GM12878 (cell line): ENCODE measurements around the gene NELL1. TPM values are rescaled to one million over a fixed set of nuclear protein-coding genes. Genes with fewer than 3 reads are reported as not detected.

Experiments
- BMI1 ChIP-seq: fragments of 450-650 bp; IDR thresholded peaks from 2 replicates; pipeline ENCODE4 v1.6.1; 2016; ENCODE audit warnings: mild to moderate bottlenecking, moderate library complexity, borderline replicate concordance
- CREM ChIP-seq: IDR thresholded peaks from 2 replicates; pipeline ENCODE4 v1.6.1; 2014; ENCODE audit warnings: antibody characterized with exemption, low read depth
- NKRF ChIP-seq: fragments of 450-650 bp; conservative IDR thresholded peaks from 2 replicates; pipeline ENCODE4 v1.6.1; 2017; ENCODE audit warnings: mild to moderate bottlenecking, moderate library complexity
- ZNF274 ChIP-seq: IDR thresholded peaks from one replicate; pipeline ENCODE4 v1.8.0; 2011; ENCODE audit not compliant: insufficient read length, insufficient read depth
- ZNF384 ChIP-seq: IDR thresholded peaks from 2 replicates; pipeline ENCODE4 v1.6.1; 2012; ENCODE audit warnings: low read depth, mild to moderate bottlenecking, low read length, improper control_type of control experiment, borderline replicate concordance
- polyA plus RNA-seq, 11 experiments: library from polyadenylated mRNA; depleted of rRNA in 4 of 11; unstranded in 6 of 11; stranded (reverse) in 5 of 11; fragments of >200 nt; fragmentation: Nextera tagmentation in 4 of 11; fragmentation: Illumina TruSeq in 1 of 11; extraction: Ambion mirVana in 4 of 11; extraction: Trizol in 1 of 11; gene quantifications; 1 replicate in 1 of 11; 2 replicates in 10 of 11; pipeline versions ENCODE4 v1.2.1 to v1.2.3, GENCODE V29; 2011 to 2016; ENCODE audit warnings: inconsistent platforms in 2 of 11, missing spikeins in 2 of 11, low read depth in 1 of 11
- total RNA-seq, 4 experiments: library from RNA; depleted of rRNA in 3 of 4; stranded (reverse); fragments of >200 nt in 3 of 4; fragmentation: Illumina TruSeq in 1 of 4; extraction: Trizol in 1 of 4; gene quantifications; 2 replicates each; pipeline versions ENCODE4 v1.2.1 to v1.2.3, GENCODE V29; 2013 to 2021
- TF ChIP-seq, protein P1 (sequence below): IDR thresholded peaks from 2 replicates; pipeline ENCODE4 v1.6.1; 2011; ENCODE audit warnings: low read depth, low read length, improper control_type of control experiment, borderline replicate concordance
- TF ChIP-seq, protein P2 (sequence below): fragments of 450-650 bp; IDR thresholded peaks from 2 replicates; pipeline ENCODE4 v1.6.1; 2017; ENCODE audit warnings: mild to moderate bottlenecking, moderate library complexity

NELL1 gene
- total and polyA plus RNA-seq, 10 of the 15 experiments (the other 5 are each of a cell fraction or from before 2014, with no cell fraction given), result 0.02 to 0.12 TPM; not detected in 8

DNA sequence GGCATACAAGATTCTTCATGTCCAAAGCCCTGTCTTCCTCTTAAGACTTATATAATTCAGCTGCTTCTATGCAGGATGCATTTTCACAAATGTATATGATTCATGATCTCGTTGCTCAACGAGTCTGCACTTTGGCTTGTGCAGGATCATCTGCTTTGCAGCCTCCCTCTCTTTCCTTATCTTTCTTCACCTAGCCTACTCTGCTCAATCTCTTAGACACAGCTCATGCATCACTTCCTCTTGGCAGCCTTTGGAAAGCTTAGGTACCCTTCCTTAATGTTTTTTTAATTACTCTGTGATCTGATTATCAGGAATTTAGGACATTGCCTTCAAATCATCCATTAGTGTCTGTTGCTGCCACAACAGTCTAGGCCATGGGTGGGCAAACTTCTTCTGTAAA lies 673.8 kb downstream of the NELL1 start (continued):
- TF ChIP-seq NKRF, result no peak
- TF ChIP-seq ZNF384, result no peak
- TF ChIP-seq CREM, result no peak
- TF ChIP-seq, protein P1, sequence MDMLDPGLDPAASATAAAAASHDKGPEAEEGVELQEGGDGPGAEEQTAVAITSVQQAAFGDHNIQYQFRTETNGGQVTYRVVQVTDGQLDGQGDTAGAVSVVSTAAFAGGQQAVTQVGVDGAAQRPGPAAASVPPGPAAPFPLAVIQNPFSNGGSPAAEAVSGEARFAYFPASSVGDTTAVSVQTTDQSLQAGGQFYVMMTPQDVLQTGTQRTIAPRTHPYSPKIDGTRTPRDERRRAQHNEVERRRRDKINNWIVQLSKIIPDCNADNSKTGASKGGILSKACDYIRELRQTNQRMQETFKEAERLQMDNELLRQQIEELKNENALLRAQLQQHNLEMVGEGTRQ, result no peak
- TF ChIP-seq, protein P2, sequence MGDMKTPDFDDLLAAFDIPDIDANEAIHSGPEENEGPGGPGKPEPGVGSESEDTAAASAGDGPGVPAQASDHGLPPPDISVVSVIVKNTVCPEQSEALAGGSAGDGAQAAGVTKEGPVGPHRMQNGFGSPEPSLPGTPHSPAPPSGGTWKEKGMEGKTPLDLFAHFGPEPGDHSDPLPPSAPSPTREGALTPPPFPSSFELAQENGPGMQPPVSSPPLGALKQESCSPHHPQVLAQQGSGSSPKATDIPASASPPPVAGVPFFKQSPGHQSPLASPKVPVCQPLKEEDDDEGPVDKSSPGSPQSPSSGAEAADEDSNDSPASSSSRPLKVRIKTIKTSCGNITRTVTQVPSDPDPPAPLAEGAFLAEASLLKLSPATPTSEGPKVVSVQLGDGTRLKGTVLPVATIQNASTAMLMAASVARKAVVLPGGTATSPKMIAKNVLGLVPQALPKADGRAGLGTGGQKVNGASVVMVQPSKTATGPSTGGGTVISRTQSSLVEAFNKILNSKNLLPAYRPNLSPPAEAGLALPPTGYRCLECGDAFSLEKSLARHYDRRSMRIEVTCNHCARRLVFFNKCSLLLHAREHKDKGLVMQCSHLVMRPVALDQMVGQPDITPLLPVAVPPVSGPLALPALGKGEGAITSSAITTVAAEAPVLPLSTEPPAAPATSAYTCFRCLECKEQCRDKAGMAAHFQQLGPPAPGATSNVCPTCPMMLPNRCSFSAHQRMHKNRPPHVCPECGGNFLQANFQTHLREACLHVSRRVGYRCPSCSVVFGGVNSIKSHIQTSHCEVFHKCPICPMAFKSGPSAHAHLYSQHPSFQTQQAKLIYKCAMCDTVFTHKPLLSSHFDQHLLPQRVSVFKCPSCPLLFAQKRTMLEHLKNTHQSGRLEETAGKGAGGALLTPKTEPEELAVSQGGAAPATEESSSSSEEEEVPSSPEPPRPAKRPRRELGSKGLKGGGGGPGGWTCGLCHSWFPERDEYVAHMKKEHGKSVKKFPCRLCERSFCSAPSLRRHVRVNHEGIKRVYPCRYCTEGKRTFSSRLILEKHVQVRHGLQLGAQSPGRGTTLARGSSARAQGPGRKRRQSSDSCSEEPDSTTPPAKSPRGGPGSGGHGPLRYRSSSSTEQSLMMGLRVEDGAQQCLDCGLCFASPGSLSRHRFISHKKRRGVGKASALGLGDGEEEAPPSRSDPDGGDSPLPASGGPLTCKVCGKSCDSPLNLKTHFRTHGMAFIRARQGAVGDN, result no peak
- no peak for TF ChIP-seq BMI1
- no peak for TF ChIP-seq ZNF274
